MV-4-11 (cell line): ENCODE results near the gene HNF1B.
A peak's percentile ranks its signal among the peaks of the same experiment; 100 is the strongest.

ENCODE experiments used
- DNase-seq: peaks from one replicate; lab custom pipeline; 2025; lab: John Stamatoyannopoulos, UW

HNF1B gene, protein sequence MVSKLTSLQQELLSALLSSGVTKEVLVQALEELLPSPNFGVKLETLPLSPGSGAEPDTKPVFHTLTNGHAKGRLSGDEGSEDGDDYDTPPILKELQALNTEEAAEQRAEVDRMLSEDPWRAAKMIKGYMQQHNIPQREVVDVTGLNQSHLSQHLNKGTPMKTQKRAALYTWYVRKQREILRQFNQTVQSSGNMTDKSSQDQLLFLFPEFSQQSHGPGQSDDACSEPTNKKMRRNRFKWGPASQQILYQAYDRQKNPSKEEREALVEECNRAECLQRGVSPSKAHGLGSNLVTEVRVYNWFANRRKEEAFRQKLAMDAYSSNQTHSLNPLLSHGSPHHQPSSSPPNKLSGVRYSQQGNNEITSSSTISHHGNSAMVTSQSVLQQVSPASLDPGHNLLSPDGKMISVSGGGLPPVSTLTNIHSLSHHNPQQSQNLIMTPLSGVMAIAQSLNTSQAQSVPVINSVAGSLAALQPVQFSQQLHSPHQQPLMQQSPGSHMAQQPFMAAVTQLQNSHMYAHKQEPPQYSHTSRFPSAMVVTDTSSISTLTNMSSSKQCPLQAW

DNA sequence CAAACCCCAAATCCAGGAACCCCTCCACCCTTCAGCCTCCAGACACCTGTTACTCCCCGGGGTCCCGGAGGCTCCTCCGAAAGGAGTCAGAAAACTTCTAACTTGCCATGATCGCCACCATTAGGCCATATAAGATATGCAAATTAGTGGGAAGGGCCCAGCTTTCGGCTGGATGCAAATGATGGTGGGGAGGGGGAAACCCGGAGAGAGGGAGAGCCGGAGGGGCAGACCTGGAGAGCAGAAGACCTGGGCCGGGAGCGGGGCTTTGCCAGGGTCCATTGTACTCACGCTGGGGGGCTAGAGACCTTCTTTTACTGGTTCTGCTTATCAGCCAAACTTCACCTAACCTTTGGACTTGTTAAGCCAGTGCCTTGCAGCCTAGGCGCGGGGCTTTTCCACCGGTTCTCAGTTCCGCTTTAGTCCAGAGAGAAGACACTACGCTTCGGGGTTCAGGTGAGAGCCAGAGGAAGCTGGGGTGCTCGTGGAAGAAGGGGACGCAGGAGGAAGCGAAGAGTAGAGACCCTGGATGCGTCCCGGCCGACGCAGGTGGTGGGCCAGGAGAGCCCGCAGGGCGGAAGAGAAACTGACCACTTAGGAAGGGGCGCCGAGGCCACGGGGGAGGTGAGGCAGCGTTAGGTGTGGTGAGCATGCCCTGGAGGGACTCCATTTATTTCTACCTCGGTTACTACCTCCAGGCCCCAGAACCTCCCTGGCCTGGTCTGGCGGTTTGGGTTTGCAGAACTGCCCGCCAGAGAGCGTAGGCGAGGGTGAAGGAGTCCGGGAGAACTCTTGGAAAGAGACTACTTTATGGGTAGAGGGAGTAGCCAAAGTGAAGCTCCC, at the start of gene HNF1B:
TSS of gene HNF1B (minus strand) at position 99 of the 840 bp plus-strand sequence. CDS start 175 bp downstream, outside the sequence.
- peak; percentile 23 for DNase-seq

DNA sequence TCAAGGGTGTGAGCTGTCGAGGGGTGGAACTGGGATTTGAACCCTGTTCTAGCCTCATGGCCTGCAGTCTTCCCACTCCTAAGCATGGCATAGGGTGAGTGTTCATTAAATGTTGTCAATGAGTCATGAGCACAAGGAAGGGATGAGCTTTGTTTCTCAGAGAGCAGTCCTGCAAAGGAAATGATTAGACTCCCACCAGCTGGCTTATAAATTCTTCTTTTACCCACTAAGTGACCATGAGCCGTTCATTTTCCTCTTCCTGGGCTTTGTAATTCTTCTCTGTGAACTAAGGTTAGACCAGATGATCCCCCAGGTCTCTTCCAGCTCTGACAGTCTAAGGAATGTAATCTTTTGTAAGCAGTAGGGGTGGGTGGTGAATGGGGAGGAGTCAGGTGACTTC, 47.9 kb upstream of the HNF1B start:
- DNase-seq, result no peak

DNA sequence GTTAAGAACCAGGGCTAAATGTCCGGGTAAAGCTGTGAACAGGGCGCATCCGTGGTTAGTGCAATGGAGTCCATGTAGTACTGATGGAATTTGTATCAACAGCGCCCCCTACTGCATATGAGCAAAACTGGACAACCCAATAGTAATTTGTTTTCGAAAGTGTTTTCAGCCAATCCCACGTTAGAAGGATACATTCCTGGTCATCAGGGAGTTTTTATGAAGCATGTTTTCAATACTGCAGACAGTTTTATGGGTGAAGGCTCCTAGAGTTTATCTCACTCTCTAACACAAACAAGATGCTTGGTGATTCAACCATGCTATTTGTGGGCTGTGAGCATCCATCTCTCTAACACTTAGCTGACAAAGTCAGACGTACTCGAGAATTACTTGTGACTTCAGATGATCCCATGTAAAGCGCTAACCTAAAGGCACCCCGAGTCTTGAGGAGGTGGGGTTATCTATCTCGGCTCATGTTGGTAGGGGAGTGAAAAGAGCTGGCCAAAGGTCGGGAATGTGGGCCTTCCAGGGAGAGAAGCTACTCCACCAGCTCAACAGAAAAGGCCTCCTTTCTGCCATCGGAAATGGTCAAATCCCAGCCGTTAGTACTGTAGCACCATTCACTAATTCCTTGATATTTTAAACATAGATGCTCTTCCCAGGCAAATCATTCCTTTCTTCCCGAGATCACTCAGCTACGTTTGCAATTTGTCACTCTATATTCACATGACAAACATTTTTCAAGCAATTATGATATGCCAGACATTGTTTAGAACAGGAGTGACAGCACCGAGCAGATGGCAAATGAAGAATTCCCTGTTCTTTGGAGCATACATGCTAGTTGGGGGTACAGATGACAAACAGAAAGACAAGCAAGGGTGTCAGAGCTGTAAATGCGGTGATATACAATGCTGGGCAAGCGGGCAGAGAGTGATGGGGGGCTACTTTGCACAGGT, 46.9 kb upstream of the HNF1B start:
- DNase-seq, result peak; percentile 57

DNA sequence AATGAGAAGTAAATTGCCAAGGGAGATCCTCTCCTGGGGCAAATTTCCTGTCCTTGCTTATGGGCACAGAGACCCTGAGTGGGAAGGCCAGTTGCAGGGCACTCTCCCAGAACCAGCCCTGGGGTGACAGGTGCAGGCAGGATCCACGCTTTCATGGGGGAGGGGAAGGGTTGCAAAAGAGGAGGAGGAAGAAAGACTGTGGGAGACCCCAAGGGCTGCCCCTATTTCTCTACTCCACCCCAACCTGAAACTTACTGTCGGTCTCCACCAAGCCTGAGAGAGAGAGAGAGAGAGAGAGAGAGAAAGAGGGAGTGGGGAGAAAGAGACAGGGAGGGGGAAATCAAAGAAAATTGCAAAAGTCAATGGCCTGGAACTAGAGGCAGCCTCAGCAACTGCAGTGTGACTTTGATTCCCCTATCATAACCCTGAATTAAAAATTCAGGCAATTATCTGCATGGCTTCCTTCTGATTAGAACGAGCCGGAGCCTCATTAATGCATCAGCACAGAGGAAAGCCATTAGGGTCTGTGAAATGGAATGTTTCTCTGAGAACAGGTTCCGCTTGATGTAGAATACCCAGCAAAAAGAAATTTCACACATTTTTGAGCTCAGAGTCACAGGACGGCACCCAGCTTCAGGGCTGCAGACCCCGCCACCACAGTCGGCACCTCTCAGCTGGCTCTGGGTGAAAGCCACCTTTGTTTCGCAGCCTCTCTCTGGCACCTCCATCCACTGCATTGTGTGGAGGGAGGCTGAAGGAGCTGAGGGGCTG, 45.1 kb upstream of the HNF1B start:
- DNase-seq, result no peak

DNA sequence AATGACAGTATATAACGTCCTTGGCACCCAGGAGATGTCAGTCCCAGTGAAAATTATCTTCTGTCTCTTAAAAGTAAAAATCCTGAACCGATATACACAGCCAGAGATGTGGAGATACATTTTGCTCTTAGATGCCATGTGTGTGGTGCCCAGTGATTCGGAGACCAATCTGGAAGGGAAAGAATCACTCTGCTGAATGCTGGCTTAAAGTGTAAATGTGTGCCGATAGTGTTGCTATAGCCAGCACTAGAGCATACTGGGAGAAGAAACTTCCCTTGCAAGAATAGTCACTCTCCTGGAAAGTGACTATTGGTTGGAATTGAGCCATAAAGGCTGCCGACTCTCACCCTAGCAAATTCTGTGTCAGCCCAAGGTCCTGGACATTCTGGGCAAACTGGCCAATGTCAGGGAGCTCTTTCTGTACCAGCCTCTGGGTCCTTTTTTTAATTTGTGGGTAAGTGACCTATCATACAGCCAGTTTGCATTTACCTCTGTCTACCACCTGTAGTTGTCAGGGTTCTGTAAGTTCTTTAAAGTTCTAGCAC, 44.2 kb upstream of the HNF1B start:
- no peak for DNase-seq

DNA sequence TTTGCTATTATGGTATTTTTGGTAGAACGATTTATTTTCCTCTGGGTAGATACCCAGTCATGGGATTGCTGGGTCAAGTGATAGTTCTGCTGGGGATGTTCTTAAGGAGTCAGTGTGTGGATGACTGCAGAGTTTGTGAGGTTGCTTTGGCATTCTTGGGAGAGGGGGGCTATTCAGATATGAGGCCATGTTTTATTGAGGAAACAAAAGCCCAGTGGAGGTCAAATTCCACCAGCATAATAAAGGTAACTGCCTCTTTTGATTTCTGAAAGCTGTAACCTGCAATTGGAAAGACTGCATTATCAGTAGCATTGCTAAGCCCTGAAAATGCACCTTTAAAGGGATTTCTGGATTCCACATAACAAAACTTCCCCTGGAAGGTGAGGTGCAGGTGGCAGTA, 43.7 kb upstream of the HNF1B start:
- no peak for DNase-seq

DNA sequence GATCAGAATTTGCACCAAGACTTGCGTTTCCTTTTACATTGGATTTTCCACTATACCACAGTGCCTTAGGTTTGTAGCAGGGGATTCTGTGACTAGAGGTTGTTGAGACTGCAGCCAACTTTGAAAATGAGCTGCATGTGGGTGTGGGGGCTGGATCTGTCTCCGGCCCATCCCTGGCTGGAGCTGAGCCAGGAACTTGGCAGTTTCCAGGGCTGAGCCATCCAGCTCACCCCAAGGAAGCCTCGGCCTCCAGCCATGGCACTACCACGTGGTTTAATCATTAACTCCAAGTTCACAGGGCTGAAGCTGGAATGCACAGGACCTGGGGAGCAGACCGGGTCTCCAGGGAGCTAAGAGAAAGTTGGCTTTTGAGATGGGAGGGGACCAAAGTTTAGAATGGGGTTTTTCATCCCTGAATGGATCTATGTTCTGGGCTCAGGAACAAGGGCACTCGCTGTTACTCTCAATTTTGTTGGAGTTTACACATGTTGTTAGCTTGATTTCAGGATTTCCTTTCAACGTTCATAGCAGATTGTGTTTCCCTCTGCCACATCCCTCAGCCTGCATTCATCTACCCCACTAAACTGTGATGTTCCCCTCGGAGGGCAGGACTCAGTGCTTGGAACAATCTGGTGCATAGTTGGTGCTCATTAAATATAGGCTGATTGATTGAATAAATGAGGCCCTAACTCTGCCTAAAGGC, 42.3 kb upstream of the HNF1B start:
- DNase-seq, result no peak

DNA sequence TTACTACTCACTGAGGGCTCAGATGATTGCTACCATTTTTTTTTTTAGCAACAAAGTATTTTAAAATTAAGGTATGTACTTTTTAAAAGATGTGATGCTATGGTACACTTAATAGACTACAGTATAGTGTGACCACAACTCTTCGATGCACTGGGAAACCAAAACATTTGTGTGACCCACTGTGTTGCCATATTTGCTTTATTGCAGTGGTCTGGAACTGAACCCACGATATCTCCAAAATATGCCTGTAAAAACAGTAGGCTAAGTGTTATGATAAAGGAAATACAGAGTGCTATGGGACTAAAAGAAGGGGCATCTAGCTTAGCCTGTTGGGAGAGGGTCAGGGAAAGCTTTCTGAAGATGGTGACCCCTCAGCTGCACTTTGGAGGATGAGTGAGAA, 41.6 kb upstream of the HNF1B start:
- DNase-seq, result no peak

DNA sequence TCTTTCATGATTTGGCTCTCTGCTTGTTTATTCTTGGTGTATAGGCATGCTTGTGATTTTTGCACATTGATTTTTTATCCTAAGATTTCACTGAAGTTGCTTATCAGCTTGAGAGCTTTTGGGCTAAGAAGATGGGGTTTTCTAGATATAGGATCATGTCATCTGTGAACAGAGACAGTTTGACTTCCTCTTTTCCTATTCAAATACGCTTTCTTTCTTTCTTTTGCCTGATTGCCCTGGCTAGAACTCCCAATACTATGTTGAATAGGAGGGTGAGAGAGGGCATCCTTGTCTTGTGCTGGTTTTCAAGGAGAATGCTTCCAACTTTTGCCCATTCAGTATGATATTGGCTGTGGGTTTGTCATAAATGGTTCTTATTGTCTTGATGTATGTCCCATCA, 37.6 kb upstream of the HNF1B start:
- peak; percentile 38 for DNase-seq

DNA sequence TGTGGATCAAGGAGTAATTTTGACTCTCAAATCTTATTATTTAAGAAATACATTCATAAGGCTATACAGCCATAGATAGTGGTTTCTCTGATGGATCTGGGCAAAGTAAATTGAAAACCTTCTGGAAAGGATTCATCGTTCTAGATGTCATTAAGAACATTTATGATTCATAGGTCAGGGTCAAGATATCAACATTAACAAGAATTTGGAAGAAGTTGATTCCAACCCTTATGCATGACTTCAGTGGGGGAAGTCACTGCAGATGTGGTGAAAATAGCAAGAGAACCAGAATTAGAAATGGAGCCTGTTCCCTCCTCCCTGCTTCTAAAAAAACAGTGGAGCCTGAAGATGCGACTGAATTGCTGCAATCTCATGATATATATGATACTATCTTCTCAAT, 36.6 kb upstream of the HNF1B start:
- no peak for DNase-seq

DNA sequence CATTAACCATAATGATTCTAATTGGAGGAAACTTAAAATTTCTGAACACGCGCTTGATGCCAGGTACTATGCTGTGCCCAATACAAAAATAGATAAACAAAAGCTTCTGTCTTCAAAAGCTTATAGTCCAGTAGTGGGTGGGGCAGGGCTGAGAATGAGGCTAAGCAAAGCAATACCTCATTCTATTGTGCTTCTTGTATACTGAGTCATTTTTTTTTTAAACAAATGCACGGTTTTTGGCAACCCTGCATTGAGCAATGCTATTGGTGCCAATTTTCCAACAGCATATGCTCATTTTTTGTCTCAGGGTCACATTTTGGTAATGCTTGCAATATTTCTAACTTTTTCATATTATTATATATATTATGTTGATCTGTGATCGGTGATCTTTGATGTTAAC, 34.7 kb upstream of the HNF1B start:
- DNase-seq, result no peak

DNA sequence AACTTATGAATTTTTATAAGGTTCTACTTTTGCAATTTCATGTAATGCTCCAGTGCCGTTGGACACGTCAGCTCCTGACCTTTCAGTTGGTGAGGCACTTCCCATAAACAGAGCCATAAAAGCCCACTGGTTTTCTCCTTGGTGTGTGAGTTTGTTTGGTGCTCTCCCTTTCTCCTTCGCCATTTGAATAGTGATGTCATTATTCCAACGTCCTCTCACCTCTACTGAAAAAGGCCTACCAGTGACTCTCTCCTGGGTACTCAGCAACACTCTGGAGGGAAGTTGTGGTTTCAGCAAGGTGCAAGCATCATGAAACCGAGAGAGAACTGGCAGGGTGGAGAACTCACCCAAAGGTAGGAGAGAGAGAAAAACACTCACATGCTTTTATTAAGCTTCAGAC, 29.6 kb upstream of the HNF1B start:
- no peak for DNase-seq

DNA sequence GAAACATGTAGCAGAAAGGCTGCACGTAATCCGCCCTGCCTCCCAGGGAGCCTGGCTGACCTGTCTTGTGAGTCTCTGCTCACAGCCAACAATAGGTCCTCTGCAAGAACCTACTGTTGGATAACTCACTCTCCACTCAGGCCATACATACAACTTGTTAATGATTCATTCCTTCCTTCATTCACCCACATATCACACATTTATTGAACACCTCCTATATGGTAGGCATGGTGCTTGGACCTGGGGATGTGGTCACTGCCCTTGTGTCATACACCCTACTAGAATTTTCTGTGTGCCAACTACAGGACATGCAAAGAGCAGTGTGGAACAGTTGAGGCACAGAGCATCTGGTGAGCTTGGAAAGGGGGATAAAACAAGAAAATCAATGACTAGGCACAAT, 28.1 kb upstream of the HNF1B start:
- no peak for DNase-seq

DNA sequence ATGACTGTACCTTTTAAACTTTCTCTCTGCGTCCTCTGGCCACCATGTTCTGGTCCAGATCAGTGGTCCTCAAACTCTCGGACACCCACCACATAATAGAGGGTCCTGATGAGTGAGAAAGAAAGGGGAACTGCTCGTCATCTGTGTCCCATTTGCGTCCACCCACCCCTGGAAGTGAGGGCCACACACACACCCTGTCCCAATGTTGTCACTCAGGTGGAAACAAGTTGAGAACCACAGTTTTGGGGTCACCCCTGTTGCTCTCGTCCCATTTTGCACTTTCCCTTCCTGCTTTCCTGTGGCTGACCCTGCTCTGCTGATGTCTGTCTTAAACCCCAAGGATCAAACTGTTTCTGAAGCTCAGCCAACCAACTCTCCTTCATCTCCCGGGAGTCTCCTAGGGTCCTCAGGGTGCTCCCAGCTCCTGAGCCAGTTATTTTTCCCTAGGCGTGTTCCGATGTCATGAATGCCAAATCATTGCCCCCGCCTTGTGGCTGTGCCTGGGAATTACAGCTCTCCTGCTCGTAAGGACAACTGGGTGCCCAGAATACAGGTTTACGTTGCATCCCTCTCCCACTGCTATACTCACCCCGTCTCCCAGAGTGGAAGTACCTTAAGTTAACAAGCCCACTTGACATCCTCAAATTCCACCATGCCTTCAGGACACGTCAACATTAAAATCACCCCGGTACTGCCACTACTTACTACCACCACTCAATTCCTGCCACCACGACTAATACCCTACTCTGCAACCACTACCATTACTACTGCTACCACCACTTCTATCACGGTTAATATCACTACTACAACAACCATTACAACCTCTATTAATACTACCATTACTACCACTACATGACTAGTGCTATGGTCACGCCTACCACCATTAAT, 26.0 kb upstream of the HNF1B start:
- no peak for DNase-seq

DNA sequence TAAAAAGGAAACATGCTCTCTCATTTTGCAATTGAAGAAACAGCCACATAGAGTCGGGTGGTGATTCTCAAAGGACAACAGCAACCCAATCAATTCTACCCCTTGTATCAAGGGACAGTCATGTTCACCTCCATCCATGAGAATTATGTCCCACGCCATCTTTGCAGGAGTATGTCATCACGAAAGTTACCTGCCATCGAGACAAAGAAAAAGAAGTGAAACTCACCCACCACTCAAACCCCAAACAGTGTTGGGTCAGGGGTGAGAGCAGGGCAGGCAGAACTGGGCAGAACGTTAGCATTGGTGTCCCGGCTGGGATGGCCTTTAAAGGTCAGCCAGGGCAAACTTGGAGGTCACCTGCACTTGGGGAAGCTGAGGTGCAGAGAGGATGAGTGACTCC, 24.2 kb upstream of the HNF1B start:
- DNase-seq, result no peak

DNA sequence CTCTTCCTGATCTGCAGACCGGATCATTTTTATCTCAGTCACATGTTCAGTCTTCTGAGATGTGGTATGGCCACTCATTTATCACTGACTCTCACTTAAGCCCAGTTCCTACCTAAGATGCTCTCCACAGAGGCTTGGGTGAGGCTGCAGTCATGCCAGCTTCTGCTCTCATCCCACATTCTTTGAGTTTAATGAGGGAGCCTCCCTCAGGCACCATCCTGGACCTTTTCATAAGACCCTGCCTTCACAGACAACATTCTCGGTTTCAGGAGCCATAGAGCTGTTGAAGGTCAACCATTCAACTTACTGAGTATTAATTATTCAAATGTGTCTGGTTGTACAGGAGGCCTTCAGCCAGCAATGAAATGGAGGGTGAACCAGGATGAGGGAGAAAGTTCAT, 23.6 kb upstream of the HNF1B start:
- no peak for DNase-seq

DNA sequence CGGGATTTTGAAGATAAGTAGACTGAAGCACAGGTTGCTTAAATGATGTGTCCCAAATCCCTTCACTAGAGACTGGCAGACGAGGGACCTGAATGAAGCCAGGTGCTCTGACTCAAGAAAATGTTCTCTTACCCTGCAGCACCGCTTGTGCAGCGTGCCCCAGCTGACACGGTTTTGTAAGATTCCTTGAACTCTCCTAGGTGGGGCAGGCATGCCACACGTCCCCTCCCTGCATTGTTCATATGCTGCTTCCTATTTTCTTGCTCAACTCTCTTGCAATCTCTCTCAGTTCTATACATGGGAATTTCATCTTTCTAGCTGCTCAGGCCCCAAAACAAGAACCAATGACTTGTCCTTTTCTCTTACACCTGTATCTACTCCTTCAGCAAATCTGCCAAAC, 22.1 kb upstream of the HNF1B start:
- peak; percentile 58 for DNase-seq

DNA sequence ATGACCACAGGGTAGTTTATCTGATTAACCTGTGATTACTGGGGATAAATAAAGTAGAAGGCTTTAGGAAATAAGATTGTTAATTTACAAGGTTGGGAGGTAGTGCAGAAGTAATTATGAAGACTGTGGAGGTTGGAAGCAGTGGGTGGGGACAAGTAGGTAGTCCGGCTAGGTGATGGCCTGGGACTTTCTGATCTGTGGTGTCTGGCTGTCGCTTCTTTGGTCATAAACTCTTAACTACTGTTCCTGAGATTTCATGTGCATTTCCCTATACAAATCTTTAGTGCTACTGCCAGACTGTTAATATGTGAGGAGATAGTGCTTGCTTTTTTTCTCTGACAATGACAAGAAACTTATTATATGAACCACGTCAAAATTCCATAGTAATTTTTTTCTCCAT, 19.5 kb upstream of the HNF1B start:
- no peak for DNase-seq

DNA sequence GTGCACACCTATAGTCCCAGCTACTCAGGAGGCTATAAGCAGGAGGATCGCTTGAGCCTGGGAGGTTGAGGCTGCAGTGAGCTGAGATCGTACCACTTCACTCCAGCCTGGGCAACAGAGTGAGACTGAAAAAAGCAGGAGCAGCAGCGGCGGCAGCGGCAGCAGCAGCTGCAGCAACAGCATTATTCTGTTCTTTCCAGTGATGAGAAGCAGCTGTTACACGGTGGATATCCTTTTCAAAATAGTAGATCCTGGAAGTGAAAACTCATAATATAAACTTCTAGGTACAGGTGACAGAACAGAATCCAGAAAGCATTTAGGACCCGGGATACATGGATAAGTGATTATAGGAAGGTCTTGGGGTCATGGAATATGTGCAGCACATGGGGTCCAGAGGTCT, 17.8 kb upstream of the HNF1B start:
- no peak for DNase-seq
